ENCODE results near the gene PCSK5.

DNA sequence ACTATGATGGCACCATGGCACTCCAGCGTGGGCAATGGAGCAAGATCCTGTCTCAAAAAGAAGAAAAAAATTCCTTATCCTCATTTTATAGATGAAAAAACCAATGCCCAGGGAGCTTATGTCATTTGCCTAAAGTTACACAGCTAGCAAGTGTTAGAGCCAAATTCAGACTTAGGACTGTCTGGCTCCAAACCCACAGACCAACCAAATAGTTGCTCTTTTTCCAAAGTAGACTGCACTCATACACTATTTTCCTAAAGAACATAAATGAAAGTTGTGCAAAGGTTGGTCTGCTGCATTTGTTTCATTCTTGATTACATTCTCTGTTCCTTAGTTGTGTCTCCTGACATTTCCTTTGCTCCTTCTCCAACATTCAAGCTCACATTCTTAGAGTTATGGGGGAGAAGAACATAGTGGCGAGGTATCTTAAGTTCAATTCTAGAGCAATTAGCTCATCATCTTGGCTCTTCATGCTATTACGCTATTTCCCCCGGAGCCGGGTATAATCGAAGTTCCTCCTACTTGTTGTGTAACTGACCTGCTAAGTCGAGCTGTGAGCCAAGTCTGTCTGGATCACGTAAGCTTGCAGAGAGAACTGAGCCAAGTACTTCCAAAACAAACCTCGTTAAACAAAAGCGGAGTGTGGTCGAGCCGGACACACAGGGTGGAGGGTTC, 365.4 kb downstream of the PCSK5 start:
- TF ChIP-seq, protein P1, sequence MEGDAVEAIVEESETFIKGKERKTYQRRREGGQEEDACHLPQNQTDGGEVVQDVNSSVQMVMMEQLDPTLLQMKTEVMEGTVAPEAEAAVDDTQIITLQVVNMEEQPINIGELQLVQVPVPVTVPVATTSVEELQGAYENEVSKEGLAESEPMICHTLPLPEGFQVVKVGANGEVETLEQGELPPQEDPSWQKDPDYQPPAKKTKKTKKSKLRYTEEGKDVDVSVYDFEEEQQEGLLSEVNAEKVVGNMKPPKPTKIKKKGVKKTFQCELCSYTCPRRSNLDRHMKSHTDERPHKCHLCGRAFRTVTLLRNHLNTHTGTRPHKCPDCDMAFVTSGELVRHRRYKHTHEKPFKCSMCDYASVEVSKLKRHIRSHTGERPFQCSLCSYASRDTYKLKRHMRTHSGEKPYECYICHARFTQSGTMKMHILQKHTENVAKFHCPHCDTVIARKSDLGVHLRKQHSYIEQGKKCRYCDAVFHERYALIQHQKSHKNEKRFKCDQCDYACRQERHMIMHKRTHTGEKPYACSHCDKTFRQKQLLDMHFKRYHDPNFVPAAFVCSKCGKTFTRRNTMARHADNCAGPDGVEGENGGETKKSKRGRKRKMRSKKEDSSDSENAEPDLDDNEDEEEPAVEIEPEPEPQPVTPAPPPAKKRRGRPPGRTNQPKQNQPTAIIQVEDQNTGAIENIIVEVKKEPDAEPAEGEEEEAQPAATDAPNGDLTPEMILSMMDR (IDR thresholded peaks at IDR 0.05) = no peak
- no peak for TF ChIP-seq POLR2A (IDR thresholded peaks at IDR 0.05)

Data from right lobe of liver (tissue), 4 donors.